ENCODE measurements around the gene FAM53B.

The FAM53B gene

GRCh38 chr10:124669824-124670654 is 74.1 kb downstream of the FAM53B start:
- no peaks in the 10 kb centered on the region for H4K20me1 ChIP-seq (ENCODE audit: insufficient read depth, low read length)
- H3K27ac ChIP-seq (ENCODE audit: low read length) = no peak overlapping the region
- H3K27me3 ChIP-seq (replicated peaks; ENCODE audit: insufficient read depth, low read length) = no peaks in the 10 kb centered on the region
- no peak for TF ChIP-seq EZH2 (optimal IDR thresholded peaks at IDR 0.05; ENCODE audit: low read depth, low read length)
- TF ChIP-seq EZH2phosphoT487 (IDR thresholded peaks at IDR 0.05; ENCODE audit: low read length) = no peak
- TF ChIP-seq CTCF (IDR thresholded peaks at IDR 0.05; ENCODE audit: low read length) = no peak
- no peak overlapping the region for H3K4me2 ChIP-seq (ENCODE audit: low read depth, low read length)
- peaks cover 24% of the 10 kb centered on the region for H3K79me2 ChIP-seq (ENCODE audit: low read length)
- no peaks in the 10 kb centered on the region for H3F3A ChIP-seq (ENCODE audit: insufficient read depth, low read length)
- H3K9ac ChIP-seq (ENCODE audit: low read length) = no peak overlapping the region
- H3K36me3 ChIP-seq (replicated peaks; ENCODE audit: insufficient read depth, low read length) = no peaks in the 10 kb centered on the region
- H2AFZ ChIP-seq (ENCODE audit: low read length) = no peak overlapping the region
- no peak for DNase-seq
- no peaks in the 10 kb centered on the region for H3K4me1 ChIP-seq (ENCODE audit: low read length)
- no peak overlapping the region for H3K4me3 ChIP-seq (ENCODE audit: low read length)
- H3K9me2 ChIP-seq (replicated peaks; ENCODE audit: insufficient read depth, low read length) = no peaks in the 10 kb centered on the region
- no peaks in the 10 kb centered on the region for H3K9me3 ChIP-seq (replicated peaks; ENCODE audit: insufficient read depth, low read length)

- DNase-seq = no peak
- Histone ChIP-seq H3K79me2 (ENCODE audit: low read length) (peaks cover 17% of the 10 kb centered on the region), H3K4me3 (ENCODE audit: low read length) (no peak overlapping the region), H3K9me3 (replicated peaks; ENCODE audit: insufficient read depth, low read length) (no peaks in the 10 kb centered on the region), H3F3A (ENCODE audit: insufficient read depth, low read length) (no peaks in the 10 kb centered on the region), H3K27me3 (replicated peaks; ENCODE audit: insufficient read depth, low read length) (no peaks in the 10 kb centered on the region), H4K20me1 (ENCODE audit: insufficient read depth, low read length) (no peaks in the 10 kb centered on the region), H3K36me3 (replicated peaks; ENCODE audit: insufficient read depth, low read length) (no peaks in the 10 kb centered on the region), H3K27ac (ENCODE audit: low read length) (no peak overlapping the region), H2AFZ (ENCODE audit: low read length) (no peak overlapping the region), H3K4me2 (ENCODE audit: low read depth, low read length) (no peak overlapping the region), H3K9ac (ENCODE audit: low read length) (no peak overlapping the region), H3K4me1 (ENCODE audit: low read length) (no peaks in the 10 kb centered on the region), H3K9me2 (replicated peaks; ENCODE audit: insufficient read depth, low read length) (no peaks in the 10 kb centered on the region)
- no peak for TF ChIP-seq EZH2phosphoT487 (IDR thresholded peaks at IDR 0.05; ENCODE audit: low read length)
- TF ChIP-seq CTCF (IDR thresholded peaks at IDR 0.05; ENCODE audit: low read length) = no peak
- TF ChIP-seq EZH2 (optimal IDR thresholded peaks at IDR 0.05; ENCODE audit: low read depth, low read length) = no peak
Observed at GRCh38 chr10:124669141-124669823, 74.9 kb downstream of the FAM53B start.

GRCh38 chr10:124668517-124669051 is 75.6 kb downstream of the FAM53B start:
- no peak overlapping the region for H2AFZ ChIP-seq (ENCODE audit: low read length)
- no peak overlapping the region for H3K4me3 ChIP-seq (ENCODE audit: low read length)
- H3F3A ChIP-seq (ENCODE audit: insufficient read depth, low read length) = no peaks in the 10 kb centered on the region
- no peak for DNase-seq
- no peaks in the 10 kb centered on the region for H3K9me3 ChIP-seq (replicated peaks; ENCODE audit: insufficient read depth, low read length)
- H3K4me1 ChIP-seq (ENCODE audit: low read length) = no peaks in the 10 kb centered on the region
- no peaks in the 10 kb centered on the region for H3K36me3 ChIP-seq (replicated peaks; ENCODE audit: insufficient read depth, low read length)
- no peak overlapping the region for H3K27ac ChIP-seq (ENCODE audit: low read length)
- no peaks in the 10 kb centered on the region for H3K9me2 ChIP-seq (replicated peaks; ENCODE audit: insufficient read depth, low read length)
- 0 out of 2 replicates have a peak, but pooled peaks cover 10% of the 10 kb centered on the region for H3K79me2 ChIP-seq (ENCODE audit: low read length)
- no peak for TF ChIP-seq CTCF (IDR thresholded peaks at IDR 0.05; ENCODE audit: low read length)
- TF ChIP-seq EZH2phosphoT487 (IDR thresholded peaks at IDR 0.05; ENCODE audit: low read length) = no peak
- no peak for TF ChIP-seq EZH2 (optimal IDR thresholded peaks at IDR 0.05; ENCODE audit: low read depth, low read length)
- H4K20me1 ChIP-seq (ENCODE audit: insufficient read depth, low read length) = no peaks in the 10 kb centered on the region
- H3K27me3 ChIP-seq (replicated peaks; ENCODE audit: insufficient read depth, low read length) = no peaks in the 10 kb centered on the region
- no peak overlapping the region for H3K9ac ChIP-seq (ENCODE audit: low read length)
- no peak overlapping the region for H3K4me2 ChIP-seq (ENCODE audit: low read depth, low read length)

Data from MM.1S (cell line).